HG02759 (cell line): ENCODE data around the gene TNNC2.
"Not testable (repeated sequence)": the region's sequence is repeated elsewhere in the genome, so short reads cannot be mapped to it uniquely, and the experiment has no call there.

ENCODE experiments used
- ATAC-seq: cut with Tn5 transposase; IDR thresholded peaks from one replicate; pipeline ENCODE4 v1.9.1; 2021; ENCODE audit warnings: mild to moderate bottlenecking, moderate library complexity; ENCODE audit not compliant: unreplicated experiment

Gene TNNC2

DNA sequence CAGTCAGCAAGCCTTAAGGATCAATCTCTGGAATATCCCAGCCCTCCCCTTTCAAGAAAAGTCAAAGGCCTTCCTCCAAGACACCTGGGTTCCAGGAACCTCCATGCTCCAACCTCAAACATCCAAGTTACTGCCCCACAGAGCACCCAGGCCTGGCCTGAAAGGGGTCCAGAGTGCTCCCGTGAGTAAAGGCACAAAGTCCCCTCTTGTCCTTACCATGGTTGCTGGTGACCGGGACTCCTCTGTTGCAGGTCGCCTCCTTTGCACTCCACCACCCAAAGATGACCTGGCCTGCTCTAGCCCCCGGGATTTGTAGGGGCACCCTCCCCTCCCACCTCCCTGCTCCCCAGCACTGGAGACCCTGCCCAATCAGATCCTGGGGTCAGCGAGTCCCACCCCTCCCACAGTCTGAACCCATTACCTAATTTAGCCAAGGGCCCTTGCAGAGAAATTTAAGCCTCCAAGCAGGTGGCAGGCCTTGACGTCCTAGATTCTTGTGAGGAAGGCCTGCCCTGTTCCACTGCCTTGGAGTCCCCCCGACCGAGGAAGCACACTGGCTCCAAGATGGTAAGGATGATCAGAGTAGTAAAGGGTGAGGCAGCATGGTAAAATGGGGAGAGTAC, at the start of gene TNNC2:
TSS of gene TNNC2 (minus strand) at position 283 of the 623 bp plus-strand sequence. CDS start at position 219, 64 bp downstream.
- no peak for ATAC-seq

DNA sequence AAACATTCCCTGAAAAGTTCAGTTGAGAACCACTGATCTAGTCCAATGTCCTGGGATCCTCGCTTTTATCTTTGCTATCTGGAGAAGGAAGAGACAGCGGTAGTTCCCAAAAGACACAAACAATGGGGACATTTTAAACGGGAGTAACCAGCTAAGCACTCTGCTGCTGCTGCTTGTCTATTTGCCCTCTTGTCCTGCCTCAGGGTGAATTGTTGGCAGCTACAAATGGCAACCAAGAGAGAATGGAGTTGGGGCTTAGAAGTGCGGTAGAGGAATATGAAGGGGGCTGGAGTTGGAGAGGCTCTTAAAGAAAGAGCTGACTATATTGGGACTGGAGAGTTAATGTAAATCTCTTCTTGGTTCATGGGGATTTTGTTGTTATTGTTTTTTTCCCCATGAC, 47.5 kb upstream of the TNNC2 start:
- ATAC-seq, result no peak

DNA sequence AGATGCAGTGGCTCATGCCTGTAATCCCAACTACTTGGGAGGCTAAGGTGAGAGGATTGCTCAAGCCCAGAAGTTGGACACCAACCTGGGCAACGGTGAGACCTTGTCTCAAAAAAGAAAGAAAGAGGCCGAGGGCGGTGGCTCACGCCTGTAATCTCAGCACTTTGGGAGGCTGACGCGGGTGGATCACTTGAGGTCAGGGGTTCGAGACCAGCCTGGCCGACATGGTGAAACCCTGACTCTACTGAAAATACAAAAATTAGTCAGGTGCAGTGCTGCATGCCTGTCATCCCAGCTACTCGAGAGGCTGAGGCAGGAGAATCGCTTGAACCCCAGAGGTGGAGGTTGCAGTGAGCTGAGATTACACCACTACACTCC, 47.0 kb upstream of the TNNC2 start:
- not testable (repeated sequence) for ATAC-seq

DNA sequence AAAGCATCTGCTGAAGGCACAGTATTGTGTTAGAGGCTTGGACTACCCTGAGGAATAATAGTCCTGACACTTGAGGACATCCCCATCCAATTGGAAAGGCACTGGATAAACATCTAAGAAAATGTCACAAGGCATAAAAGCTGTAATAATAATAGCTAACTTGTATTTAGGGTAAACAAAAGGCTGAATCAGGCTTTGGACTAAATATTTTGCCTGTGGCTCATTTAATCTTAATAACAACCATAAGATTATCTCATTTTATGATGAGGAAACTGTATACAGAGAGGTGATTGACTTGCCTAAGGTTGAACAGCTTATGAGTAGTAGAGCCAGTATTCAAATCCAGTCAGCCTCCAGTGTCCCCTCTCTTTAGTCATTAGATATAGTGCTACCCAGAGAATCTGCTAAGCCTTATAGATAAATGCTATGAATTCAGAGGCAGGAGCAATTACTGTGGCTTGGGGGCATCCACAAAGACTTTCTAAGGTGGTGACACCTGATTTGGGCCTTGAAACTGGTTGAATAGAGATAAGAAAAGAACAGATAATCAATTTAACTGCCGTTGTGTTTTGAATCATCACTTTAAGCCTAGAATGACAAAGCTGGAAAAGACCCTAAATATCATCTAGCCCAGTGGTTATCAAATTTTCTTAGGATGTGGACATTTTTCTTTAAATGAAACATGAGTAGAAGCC, 46.4 kb upstream of the TNNC2 start:
- ATAC-seq, result no peak

DNA sequence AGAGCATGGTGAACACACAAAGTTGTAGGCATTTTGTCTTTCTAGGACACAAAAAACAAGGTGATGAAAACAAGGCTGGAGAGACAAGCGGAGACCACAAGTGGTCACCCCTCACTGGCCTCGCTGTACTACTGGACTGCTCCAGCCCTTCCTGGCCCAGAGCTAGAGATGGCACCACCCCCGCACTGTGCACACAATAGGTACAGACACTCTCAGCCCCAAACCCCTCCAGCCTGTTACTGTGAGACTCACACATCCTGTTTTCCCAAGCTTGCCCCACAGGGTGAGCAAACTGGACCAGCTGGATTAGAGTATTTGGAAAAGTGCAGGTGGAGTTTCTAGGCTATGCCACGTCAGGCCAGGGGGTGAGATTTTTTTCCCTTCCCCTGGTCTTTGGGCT, 45.5 kb upstream of the TNNC2 start:
- no peak for ATAC-seq

DNA sequence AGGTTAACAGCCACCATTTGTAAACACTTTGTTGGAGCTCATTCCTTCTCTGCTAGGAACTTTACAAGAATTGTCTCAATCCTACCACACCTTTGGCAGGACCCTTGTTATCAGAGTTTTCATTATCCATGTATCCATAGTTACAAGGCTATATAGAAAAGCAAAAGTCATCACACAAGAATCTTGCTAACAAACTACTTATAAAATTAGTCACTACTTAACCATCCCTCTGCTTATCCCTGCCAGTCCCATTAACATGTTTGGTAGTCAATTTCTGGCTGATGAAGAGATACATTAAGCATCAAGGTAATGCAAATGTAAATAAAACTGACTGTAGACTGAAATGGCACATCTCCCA, 40.7 kb upstream of the TNNC2 start:
- no peak for ATAC-seq

DNA sequence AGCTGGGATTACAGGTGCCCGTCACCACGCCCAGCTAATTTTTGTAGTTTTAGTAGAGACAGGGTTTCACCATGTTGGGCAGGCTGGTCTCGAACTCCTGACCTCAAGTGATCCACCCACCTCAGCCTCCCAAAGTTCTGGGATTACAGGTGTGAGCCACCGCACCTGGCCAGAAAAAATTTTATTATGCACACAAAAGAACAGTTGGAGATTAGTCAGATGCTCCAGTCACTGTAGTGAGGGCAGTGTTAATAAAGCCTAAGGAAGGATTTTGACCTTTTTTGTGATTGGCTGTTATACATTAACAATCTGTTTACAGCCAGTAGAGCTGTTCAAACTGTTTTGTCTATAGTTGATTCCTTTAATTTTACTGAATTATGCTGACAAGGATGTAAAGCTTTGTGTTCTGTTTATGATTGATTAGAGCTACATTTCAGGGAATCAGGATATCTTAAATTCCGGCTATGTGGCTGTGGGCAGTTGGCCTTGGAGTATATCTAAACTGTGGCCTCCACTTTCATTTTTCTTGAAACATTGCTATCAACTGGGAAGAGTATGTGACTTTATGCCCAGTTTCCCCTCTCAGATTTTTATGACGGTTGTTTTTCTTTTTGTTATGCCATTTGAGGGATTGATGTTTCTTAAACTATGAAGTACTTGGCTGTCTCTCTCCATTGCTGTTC, 40.2 kb upstream of the TNNC2 start:
- no peak for ATAC-seq

DNA sequence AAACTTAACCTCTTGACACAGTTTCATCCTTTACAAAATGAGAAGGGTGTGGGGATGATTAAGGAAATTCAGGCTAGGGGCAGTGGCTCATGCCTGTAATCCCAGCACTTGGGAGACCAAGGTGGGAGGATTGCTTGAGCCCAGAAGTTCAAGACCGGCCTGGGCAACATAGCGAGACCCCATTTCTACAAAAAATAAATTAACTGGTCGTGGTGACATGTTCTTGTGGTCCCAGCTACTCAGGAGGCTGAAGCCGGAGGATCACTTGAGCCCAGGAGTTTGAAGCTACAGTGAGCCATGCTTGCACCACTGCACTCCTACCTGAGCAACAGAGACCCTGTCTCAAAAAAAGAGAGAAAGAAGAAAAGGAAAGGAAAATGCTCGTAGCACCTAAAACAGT, 39.3 kb upstream of the TNNC2 start:
- no peak for ATAC-seq

DNA sequence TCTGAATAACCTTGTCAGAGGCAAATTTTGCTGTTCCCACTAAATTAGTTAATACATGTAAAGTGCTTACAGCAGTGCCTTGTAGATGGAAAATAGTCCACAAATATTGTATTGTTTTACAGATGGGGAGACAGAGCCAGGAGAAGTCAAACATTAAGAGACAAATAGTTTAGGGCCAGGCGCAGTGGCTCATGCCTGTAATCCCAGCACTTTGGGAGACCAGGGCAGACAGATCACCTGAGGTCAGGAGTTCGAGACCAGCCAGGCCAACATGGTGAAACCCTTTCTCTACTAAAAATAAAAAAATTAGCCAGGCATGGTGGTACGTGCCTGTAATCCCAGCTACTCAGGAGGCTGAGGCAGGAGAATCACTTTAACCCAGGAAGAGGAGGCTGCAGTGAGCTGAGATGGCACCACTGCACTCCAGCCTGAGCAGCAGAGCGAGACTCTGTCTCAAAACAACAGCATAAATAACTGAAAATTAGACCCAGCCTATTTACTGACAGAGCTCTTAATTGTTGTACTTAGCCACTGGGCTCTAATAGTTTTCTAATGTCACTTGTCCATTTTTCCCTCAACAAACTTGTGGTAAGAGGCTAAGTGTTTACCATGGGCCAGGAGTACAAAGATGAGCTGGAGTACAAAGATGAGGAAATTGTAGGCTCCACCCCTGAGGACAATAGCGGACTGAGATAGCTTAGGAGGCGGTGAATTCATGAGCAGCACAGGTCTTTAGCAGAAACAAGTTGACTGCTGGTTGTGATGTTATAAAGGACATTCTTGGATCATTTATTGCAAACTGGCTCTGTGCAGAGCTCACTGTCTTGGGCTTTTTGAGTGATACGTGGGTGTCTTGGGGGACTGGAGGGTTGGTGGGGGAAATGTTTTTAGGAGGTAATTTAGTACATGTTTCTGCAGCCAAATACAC, 36.7 kb upstream of the TNNC2 start:
- no peak for ATAC-seq

DNA sequence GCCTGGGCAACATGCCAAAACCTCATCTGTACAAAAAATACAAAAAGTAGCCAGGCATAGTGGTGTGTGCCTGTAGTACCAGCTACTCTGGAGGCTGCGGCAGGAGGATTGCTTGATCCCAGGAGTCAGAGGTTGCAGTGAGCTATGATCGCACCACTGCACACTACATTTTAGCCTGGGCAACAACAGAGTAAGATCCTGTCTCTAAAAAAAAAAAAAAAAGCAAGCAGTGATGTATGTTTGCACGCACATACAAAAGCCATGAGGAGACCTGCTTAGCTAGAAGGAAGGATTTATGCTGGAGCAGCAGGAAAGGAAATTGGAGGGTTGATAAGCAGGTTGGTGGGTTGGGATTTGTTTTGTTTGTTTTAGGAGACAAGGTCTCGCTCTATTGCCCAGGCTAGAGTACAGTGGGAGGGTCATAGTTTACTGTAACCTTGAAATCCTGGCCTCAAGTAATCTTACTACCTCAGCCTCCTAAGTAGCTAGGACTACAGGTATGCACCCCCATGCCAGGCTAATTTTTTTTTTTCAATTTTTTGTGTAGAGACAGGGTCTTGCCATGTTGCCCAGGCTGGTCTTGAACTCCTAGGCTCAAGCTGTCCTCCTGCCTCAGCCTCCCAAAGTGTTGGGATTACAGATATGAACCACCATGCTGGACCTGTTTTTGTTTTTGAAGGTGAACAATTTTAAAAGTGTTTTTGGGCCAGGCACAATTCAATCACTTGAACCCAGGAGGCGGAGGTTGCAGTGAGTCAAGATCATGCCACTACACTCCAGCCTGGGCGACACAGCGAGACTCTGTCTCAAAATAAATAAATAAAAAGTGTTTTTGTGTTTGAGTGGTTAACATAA, 34.3 kb upstream of the TNNC2 start:
- no peak for ATAC-seq

DNA sequence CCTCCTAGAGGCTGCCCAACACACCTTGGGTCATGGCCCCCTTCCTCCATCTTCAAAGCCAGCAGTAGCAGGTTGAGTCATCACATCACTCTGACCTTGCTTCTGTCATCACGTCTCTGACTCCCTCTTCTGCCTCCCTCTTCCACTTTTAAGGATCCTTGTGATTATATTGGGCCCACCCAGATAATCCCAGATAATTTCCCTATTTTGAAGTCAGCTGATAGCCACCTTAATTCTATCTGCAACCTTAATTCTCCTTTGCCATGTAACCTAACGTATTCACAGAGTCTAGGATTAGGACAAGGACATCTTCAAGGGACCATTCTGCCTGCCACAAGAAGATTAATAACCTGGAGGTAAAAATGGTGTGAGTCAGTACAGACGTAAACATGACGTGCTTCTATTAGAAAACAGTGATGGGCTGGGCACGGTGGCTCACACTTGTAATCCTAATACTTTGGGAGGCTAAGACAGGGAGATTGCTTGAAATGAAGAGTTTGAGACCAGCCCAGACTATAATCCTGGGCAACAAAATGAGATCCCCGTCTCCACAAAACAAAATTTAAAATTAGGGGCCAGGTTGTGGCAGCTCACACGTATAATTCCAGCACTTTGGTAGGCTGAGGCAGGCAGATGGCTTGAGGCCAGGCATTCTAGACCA, 33.6 kb upstream of the TNNC2 start:
- ATAC-seq, result no peak

DNA sequence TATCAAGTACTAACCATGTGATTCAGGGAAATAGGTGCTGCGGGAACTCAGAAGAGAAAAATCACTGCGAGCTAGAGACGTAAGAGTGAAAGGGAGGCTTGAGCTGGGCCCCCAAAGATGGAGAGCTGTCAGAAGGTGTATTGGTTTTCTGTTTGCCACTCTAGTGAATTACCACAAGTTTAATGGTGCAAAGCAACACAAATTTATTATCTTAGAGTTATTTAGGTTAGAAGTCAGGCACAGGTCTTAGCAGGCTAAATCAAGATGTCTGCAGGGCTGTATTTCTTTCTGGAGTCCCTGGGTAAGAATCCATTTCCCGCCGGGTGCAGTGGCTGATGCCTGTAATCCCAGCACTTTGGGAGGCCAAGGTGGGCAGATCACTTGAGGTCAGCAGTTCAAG, 32.8 kb upstream of the TNNC2 start:
- ATAC-seq, result no peak

DNA sequence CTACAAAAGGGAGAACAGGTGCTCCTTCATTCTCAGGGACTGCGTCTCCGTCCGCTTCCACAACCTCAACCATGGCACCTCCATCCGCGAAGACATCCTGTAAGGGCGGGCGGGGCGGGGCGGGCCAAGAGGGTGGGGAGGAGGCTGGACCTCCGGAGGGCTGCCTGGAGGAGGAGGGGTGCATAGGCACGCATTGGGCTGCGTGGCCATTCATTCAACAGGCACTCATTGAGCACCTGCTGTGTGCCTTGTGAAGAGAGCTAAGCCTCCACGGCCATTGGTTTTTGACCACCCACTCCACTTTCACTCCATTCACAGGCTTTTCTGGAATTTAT, 30.7 kb upstream of the TNNC2 start:
- peak; percentile 14 for ATAC-seq

DNA sequence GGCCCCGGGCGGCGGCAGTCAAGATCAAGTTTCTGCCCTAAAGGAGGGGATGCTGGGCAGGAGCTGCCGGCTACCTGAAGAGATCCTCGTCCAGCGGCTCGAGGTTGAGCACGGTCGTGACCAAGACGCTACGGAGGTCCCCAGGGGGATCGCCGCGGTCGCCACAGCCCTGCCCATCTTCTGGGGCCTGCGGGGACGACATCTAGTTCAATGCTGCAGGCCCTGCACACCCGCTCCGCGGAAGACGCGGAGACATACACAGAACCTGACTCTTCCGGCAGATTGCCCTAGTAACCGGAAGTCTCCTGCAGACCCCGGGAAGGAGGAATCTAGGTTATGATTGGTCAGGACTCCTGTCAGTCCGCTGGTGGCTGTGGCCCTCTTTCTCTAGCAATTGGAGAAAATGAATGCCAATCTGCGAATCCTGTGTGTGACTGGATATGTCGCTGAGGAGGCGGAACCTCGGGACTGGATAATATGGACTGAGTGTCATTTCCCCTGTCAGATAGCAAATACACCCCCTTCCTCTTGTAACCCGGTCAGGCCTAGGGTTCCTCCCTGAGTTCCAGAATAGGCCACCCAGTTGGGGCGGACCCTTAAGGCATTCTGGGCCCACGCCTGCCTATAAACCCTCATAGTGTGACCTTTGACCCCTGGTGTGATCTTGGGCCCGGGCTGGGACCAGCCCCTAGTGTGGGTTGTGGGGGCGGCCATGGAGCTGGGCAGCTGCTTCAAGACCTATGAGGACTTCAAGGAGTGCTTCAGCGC, 30.2 kb upstream of the TNNC2 start, which contains the start of the genes ACOT8 and ZSWIM3:
TSS of gene ACOT8 (minus strand) at position 279 of the 768 bp plus-strand sequence. CDS start at position 202, 77 bp downstream.
TSS of gene ZSWIM3 (plus strand) at position 501 of the 768 bp plus-strand sequence. CDS start at position 713, 212 bp downstream.
- ATAC-seq, result peak; percentile 91

DNA sequence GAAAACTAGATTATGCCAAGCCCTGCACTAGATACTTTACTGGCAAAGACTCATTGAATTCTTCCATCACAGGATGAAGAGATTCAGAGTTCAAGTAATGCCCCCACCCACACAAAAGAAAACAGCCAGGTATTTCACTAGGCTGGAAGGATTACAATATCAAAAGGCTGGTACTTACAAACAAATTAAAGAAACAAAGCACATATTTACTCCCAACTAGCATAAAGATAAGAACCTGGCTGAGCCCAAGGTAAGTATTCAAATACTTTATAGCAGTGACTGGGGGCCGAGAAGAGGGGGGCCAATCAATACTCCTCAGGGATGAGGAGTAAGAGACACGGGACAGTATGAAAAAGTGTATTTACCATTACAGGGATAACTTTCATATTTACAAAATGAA, 26.4 kb upstream of the TNNC2 start:
- ATAC-seq, result no peak

DNA sequence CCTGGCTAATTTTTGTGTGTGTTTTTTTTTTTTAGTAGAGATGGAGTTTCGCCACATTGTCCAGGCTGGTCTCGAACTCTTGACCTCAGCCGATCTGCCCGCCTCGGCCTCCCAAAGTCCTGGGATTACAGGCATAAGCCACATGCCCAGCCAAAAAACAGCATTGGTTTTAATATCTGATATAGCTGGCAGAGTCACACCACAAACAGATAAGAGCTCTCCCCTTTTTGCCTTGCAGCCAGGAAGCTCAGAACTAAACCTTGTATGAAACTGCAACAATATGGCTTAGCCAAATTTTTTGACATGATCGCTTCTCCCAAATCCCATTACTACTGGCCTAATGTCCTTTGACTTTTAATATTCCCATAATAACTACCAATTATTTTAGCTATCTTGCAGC, 25.2 kb upstream of the TNNC2 start:
- no peak for ATAC-seq

DNA sequence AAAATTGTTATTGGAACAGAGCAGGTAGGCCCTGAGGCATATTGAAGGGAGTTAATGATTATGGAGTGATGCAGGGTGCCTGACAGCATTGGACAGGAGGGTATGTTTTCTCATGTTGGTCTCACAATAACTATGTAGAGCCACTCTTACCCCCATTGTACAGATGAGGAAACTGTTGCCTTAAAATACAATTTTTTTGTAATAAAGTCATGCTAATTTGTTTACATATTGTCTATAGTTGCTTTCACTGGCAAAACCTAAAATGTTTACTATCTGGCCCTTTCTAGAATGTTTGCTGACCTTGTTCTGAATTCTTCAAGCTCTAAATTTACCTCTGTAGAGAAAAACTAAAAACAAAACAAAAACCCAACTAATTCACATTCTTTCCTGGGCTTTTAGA, 24.4 kb upstream of the TNNC2 start:
- ATAC-seq, result no peak

DNA sequence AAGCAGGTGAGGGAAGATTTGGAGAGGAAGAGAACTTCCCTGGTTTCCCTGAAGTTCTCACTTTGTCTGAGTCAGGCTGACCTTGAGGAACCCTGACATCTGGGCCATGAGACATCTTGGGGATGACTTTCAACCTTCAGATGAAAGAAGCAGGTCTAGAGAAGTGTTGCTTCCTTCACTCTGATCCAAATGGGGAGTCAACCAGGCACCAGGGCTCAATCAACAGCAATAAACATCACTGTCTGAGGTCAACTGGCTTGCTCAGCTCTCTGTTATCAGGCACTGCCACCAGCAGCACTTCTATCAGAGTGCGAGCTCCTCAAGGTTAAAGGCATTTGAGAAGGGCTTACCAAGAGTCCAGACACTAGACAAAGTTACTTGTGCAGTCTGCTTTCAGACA, 23.8 kb upstream of the TNNC2 start:
- no peak for ATAC-seq

DNA sequence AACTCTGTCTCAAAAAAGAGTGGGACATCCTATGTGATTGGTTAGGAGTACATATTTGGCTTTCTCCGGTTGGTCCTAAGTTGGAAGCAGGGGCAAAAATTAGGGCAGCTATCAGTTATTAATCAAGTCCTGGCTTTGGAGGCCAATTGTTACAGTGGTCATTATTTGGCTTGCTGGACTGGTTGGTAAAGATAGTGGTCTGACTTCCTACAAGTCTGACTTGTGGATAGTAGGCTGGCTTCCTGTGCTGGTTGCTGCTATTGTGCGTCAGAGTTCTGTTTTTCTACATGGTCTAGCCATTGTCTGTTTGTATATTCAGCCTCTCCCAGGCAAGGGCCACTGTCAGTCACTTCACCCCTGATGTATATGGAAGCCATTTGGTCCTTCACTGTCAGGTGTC, 23.1 kb upstream of the TNNC2 start:
- ATAC-seq, result no peak
